Measurements from ENCODE around the gene PRPS1L1. TPM values are rescaled to one million over a fixed set of nuclear protein-coding genes. Genes with fewer than 3 reads are reported as not detected.

The PRPS1L1 gene
- total RNA-seq, 1 experiment from 2014 or later = not detected

GRCh38 chr7:18063149-18063901, 35.7 kb upstream of the PRPS1L1 start:
- intact Hi-C loops (cut with micrococcal nuclease; ENCODE audit: unreplicated experiment) = no loop called here
- Mint-ChIP-seq H3K27ac (ENCODE audit: unreplicated experiment) (no peak overlapping the region), H3K36me3 (ENCODE audit: insufficient read depth, unreplicated experiment) (no peaks in the 10 kb centered on the region), H3K4me1 (ENCODE audit: low read depth, unreplicated experiment) (peaks cover 26% of the 10 kb centered on the region), H3K4me3 (ENCODE audit: low read depth, unreplicated experiment) (no peak overlapping the region), H3K27me3 (ENCODE audit: unreplicated experiment) (no peaks in the 10 kb centered on the region), H3K9me3 (ENCODE audit: low read depth, unreplicated experiment) (no peaks in the 10 kb centered on the region)
- no peak for DNase-seq
- CTCF ChIA-PET = interaction anchor here (0.6 to 1.5 kb wide), 6 partner anchors 23 to 347 kb away, joined by 3 to 8 read pairs (median 4); no protein-coding TSS in a partner anchor
- BruUV-seq (replicated peaks) = no TSS peak
- TF ChIP-seq CTCF (IDR thresholded peaks at IDR 0.05; ENCODE audit: unreplicated experiment) = no peak

GRCh38 chr7:18059171-18059570, 31.5 kb upstream of the PRPS1L1 start:
- no peaks in the 10 kb centered on the region for H3K27me3 Mint-ChIP-seq (ENCODE audit: unreplicated experiment)
- intact Hi-C loops (cut with micrococcal nuclease; ENCODE audit: unreplicated experiment) = no loop called here
- no peak for DNase-seq
- CTCF ChIA-PET = no interaction called here
- TF ChIP-seq CTCF (IDR thresholded peaks at IDR 0.05; ENCODE audit: unreplicated experiment) = no peak
- peaks cover 25% of the 10 kb centered on the region for H3K4me1 Mint-ChIP-seq (ENCODE audit: low read depth, unreplicated experiment)
- H3K9me3 Mint-ChIP-seq (ENCODE audit: low read depth, unreplicated experiment) = no peaks in the 10 kb centered on the region
- no peak overlapping the region for H3K27ac Mint-ChIP-seq (ENCODE audit: unreplicated experiment)
- no peaks in the 10 kb centered on the region for H3K36me3 Mint-ChIP-seq (ENCODE audit: insufficient read depth, unreplicated experiment)
- no peak overlapping the region for H3K4me3 Mint-ChIP-seq (ENCODE audit: low read depth, unreplicated experiment)
- no TSS peak for BruUV-seq (replicated peaks)

- no TSS peak for BruUV-seq (replicated peaks)
- peaks cover 8% of the 10 kb centered on the region for H3K4me1 Mint-ChIP-seq (ENCODE audit: low read depth, unreplicated experiment)
- no peaks in the 10 kb centered on the region for H3K36me3 Mint-ChIP-seq (ENCODE audit: insufficient read depth, unreplicated experiment)
- intact Hi-C loops (cut with micrococcal nuclease; ENCODE audit: unreplicated experiment) = no loop called here
- no peak overlapping the region for H3K4me3 Mint-ChIP-seq (ENCODE audit: low read depth, unreplicated experiment)
- H3K27me3 Mint-ChIP-seq (ENCODE audit: unreplicated experiment) = no peaks in the 10 kb centered on the region
- no peaks in the 10 kb centered on the region for H3K9me3 Mint-ChIP-seq (ENCODE audit: low read depth, unreplicated experiment)
- no peak for DNase-seq
- H3K27ac Mint-ChIP-seq (ENCODE audit: unreplicated experiment) = no peak overlapping the region
- CTCF ChIA-PET = interaction anchor here (0.9 kb wide), 1 partner anchor 14 kb away, joined by 7 read pairs; no protein-coding TSS in a partner anchor
- no peak for TF ChIP-seq CTCF (IDR thresholded peaks at IDR 0.05; ENCODE audit: unreplicated experiment)
Observed at GRCh38 chr7:18053941-18054340, 26.3 kb upstream of the PRPS1L1 start.

- H3K27me3 Mint-ChIP-seq (ENCODE audit: unreplicated experiment) = no peaks in the 10 kb centered on the region
Observed at GRCh38 chr7:18053177-18053928, 25.7 kb upstream of the PRPS1L1 start.

More at GRCh38 chr7:18053177-18053928, 25.7 kb upstream of the PRPS1L1 start:
- BruUV-seq (replicated peaks) = no TSS peak
- CTCF ChIA-PET = no interaction called here
- no peak for DNase-seq
- no peak overlapping the region for H3K4me3 Mint-ChIP-seq (ENCODE audit: low read depth, unreplicated experiment)
- no peak overlapping the region for H3K27ac Mint-ChIP-seq (ENCODE audit: unreplicated experiment)
- intact Hi-C loops (cut with micrococcal nuclease; ENCODE audit: unreplicated experiment) = no loop called here
- H3K36me3 Mint-ChIP-seq (ENCODE audit: insufficient read depth, unreplicated experiment) = no peaks in the 10 kb centered on the region
- peaks cover 8% of the 10 kb centered on the region for H3K4me1 Mint-ChIP-seq (ENCODE audit: low read depth, unreplicated experiment)
- no peak for TF ChIP-seq CTCF (IDR thresholded peaks at IDR 0.05; ENCODE audit: unreplicated experiment)
- no peaks in the 10 kb centered on the region for H3K9me3 Mint-ChIP-seq (ENCODE audit: low read depth, unreplicated experiment)

Measured in Calu3 (cell line).